Urothelium cell line (cell line): ENCODE data around the gene MED27.

Experiments
- DNase-seq: peaks from one replicate; pipeline ENCODE4 v3.0.0; 2011; ENCODE audit warnings: low spot score, mixed read lengths
- FAIRE-seq: peaks from 2 replicates; lab custom pipeline; 2011; peaks lifted over from hg19 to GRCh38; lab: Jason Lieb, UNC

Gene MED27

GRCh38 chr9:131823701-131824146 lies 255.9 kb downstream of the MED27 start:
- no peak for FAIRE-seq
- DNase-seq, result no peak

- FAIRE-seq, result no peak
- DNase-seq, result no peak
Measured at GRCh38 chr9:131818089-131818488, 261.6 kb downstream of the MED27 start.

DNA sequence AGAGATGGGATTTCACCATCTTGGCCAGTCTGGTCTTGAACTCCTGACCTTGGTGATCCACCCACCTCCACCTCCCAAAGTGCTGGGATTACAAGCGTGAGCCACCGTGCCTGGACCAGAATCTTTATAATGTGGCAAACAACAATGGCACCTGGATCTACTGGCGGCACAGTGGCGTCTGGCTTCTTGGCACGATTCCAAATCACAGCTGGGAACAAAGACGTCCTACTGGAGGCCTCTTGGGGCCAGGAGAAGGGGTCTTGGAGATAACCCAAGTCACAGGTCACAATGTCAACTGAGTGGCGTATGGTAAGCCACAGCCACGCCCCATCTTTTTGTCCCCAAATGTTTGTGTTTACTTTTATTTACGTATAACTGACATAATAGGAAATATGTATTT lies 262.0 kb downstream of the MED27 start:
- no peak for DNase-seq
- no peak for FAIRE-seq

GRCh38 chr9:131817073-131817472 lies 262.6 kb downstream of the MED27 start:
- FAIRE-seq (no peak), DNase-seq (no peak)

DNA sequence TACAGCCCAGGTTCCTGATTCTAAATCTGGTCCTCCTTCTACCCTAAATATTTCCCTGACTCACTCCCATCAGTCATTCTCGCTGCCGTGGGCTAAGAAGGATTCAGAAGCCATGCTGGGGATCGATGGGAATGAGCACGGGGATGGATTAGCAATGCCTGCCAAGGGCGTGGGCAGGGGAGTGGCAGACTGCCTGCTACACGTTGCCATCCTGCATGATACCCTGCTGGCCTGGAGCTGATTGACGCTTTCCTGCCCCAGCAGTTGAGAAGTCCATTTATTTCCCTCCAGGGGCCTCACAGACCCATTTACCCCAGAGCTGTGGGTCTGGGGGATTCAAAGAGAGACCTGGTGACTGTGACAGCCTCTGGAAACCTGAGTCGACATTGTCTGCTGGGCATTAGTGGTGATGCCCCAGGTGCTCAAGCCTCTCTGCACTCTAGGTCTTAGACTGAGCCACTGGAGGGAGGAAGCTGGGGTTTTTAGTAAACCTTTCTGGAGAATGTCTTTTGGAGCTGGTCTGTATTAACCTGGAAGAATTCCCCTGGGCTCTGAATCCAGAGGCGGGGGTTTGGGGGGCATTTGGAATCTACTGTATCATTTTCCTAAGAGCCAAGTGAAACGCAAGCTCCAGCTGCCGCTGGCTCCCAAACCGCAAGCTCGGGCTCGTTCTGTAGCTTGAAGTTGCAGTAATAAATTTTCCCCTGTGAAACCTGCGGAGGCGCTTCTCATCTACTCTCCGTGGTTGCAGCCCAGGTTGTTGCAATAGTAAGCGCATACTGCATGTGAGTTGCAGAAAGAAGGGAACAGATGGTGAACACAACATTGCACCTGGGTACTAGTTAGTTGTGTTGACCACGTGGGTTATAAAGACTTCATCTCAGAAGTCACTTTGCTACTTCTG lies 263.4 kb downstream of the MED27 start:
- peak; percentile 32 for DNase-seq
- no peak for FAIRE-seq

GRCh38 chr9:131814707-131815106 lies 265.0 kb downstream of the MED27 start:
- DNase-seq (no peak), FAIRE-seq (no peak)

DNA sequence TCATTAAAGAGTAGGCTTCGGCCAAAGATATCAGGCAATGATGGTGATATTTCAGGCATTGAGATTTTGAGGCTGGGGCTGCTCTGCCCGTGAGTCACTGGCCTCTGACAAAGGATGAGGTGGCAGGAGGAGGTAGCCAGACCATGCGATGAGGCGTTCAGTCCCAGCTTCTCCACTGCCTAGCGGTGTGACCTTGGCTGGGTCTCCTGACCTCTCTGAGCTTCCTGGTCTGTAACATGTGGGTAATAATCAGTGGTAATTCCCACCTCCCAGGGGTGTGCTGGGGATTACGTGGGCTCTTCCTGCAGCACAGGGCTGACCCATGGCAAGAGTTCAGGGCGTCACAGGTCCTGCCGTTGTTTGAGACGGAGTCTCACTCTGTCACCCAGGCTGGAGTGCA lies 266.6 kb downstream of the MED27 start:
- DNase-seq (no peak), FAIRE-seq (no peak)

GRCh38 chr9:131812116-131812790 lies 267.4 kb downstream of the MED27 start:
- DNase-seq (no peak), FAIRE-seq (no peak)

DNA sequence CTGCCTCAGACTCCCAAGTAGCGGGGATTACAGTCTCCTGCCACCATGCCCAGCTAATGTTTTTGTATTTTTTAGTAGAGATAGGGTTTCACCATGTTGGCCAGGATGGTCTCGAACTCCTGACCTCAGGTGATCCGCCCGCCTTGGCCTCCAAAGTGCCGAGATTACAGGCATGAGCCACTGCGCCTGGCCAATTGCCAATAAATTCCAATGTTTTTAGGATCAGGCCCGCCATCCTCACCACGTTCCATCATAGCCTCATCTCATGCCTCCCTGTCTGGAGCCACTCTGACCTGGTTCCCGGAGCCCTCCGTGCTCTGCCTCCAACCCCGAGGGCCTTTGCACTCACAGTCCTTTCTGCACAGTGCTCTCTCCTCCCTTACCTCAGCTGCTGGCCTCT lies 268.3 kb downstream of the MED27 start:
- no peak for FAIRE-seq

DNA sequence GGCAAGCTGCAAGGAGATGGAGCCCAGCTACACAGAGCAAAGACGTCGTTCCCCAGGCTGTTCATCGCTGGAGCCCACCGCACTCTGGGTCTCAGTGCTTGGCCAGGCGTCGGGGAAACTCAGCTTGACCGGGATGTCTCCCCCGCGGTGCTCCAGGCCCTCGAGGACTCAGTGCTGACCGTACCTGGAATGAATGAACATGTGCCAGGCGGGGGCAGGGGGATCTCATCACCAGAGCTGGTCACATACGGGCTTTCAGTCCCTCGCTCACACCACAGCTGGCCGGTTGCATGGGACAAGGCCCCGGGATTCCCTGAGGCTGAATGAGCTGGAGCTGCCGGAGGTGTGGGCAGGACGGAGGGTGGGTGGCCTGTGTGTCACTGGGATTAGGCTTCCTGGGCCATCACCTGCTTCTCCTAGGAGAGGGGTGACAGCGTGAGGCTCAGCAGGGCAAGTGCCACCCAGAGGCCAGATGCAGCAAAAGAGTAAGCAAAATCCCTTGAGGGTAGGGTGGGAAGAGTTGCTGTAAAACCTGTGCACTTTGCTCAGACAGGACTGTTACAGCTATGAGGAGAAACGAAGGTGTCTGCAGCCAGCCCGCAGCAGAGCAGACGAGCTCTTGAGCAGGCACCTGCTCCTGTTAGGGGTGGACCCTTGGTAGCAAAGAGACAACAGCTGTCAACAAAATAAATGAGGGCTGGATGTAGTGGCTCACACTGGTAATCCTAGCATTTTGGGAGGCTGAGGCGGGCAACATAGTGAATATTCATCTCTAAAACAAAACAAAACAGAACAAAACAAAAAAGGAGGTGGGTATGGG lies 269.1 kb downstream of the MED27 start:
- DNase-seq (no peak), FAIRE-seq (no peak)

More for the DNA sequence above, 268.3 kb downstream of the MED27 start:
- no peak for DNase-seq
